ENCODE data around the gene MAP2K4.
"Not testable (repeated sequence)": the region's sequence is repeated elsewhere in the genome, so short reads cannot be mapped to it uniquely, and the experiment has no call there.

Gene MAP2K4

DNA sequence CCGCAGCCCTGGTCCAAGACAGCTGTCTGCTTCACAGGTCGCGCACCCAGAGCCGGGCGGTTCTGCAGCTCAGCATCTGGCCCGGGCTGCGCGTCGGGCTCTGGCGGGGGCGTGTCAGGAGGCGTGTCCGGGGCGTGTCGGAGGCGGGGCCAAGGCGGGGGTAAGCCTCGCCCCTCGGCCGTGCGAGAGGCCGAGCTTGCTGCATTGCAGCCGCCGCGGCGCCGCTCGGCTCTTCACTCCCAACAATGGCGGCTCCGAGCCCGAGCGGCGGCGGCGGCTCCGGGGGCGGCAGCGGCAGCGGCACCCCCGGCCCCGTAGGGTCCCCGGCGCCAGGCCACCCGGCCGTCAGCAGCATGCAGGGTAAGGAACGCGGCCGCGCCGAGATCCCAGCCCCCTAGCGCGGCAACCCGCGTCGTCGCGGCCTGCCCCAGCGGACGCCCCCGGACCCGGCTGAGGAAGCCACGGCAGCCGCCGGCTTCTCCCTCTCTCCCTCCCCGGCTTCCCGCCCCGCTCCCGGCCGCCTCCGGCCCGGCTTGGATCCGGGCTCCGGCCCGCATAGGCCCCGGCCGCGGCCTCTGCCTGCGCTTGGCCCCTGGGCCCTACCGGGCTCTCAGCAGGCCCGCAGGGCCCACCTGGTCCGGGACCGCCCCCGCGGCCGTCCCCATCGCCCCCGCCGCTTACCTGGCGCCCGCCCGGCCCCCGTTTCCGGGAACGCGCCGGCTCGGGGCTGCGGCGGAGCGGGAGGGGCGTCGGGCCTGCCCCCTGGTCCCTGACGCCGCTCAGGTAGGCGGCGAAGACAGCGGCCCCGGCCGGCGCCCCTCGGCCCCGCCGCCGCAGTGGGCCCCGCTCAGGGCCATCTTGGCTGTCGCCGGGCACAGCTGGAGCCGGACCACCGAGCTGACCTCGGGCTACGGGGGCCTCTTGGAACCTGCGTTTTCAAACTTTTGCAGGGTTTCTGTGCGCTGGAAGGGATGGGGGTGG lies at the start of gene MAP2K4:
MAP2K4 (plus strand) TSS at position 236 of the 981 bp plus-strand sequence; CDS start at position 246, 10 bp downstream.
- peak; percentile 97 for DNase-seq

DNA sequence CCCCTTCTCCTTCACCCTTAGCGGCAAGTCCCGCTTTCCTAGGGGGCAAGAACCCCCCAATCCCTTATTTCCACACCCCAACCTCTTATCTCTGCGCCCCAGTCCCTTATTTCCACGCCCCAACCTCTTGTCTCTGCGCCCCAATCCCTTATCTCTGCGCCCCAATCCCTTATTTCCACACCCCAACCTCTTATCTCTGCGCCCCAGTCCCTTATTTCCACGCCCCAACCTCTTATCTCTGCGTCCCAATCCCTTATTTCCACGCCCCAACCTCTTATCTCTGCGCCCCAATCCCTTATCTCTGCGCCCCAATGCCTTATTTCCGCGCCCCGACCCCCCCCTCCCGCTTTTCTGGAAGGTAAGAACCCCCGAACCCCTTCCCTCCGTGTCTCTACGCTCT lies 47.9 kb upstream of the MAP2K4 start:
- DNase-seq, result not testable (repeated sequence)

DNA sequence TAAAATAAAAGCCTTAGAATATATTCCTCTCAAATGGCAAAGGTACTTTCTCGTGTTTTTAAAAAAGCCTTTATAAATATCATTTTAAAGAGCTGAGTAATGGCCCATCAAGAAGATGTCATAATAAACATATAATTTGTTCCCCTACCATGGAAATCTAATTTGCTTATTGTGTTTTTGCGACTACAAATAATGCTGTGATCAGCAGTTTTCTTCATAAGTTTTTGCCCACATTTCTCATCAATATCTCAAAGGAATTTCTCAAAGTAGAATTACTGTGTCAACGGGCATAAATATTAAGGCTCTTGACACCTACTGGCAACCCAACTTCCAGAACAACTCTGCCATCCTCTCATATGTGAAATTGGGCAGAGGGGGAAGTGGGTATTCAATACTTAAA lies 40.9 kb upstream of the MAP2K4 start:
- DNase-seq, result no peak

DNA sequence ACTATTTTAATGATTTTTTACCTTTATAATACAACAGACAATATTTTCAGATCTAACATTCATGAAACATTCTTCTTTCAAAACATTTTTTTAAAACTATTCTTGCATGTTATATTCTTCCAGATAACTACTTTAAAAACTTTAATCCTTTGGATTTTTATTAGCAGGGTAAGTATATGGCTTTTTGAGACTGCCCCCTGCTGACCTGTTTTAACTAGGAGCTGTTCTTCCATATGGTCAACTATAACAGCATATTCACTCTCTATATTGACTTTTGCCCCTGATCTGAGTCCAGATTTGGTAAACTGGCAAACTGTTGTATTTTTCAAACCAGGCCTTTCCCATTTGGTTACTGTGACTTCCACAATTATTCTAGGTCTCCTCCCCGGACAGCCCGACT lies 39.9 kb upstream of the MAP2K4 start:
- no peak for DNase-seq

DNA sequence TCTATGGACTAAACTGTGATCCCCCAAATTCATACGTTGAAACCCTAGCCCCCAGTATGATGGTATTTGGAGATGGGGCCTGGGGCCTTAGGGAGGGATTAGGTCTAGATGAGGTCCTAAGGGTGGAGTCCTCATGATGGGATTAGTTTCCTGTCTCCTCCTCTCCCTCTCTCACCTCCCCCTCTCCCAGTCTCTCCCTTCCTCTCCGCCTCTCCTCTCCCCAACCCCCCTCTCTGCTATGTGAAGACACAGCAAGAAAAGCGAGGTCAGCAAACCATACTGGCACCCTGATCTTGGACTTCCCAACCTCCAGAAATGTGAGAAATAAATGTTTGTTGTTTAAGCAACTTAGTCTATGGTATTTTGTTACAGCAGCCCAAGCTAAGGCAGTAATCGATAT lies 38.8 kb upstream of the MAP2K4 start:
- DNase-seq, result no peak

DNA sequence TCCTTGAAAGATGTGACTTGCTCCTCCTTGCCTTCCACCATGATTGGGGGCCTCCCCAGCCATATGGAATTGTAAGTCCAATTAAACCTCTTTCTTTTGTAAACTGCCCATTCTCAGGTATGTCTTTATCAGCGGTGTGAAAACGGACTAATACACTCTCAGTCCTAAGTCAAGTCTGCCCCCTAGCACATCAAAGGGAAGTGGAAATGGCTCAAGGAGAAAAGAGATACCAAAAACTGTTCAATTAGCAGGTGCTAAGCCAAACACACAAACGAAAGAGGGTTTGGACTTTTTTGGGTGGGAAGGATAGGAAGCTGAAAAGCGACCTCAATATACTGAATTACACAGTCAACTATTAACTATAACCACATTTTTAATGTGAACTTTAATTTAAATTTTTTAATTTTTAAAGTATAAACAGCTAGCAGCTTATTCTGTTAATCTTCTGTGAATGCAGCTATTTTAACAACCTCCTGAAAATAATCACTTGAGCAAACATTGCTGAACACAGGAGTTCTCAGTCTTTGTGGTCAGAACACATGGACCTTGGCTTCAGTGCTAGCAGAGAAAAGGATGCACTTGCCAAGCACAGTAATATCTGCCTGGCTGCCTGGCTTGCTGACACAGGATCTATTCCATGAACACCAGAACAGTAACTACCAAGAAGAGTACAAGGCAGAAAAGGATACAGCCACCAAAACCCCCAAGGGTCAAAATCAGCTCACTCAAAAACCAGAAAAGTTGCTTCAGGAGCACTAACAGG lies 34.3 kb upstream of the MAP2K4 start:
- no peak for DNase-seq

DNA sequence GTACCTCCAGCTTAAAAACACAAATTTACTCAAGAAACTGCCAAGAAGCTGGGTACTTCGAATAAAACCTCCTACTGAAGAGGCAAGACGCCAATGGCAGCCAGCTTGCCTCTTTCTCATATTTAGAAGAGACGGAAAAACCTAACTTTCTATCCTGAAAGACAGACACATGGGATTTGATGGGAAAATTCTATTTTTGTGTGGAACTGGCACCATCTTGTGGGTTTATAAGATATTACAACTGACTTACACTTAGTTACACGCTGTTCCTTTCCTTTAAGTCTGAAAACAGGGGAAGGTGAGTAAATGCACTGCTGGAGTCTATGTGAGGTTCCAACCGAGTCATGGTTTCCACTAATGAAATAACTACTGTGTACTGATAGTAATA lies 33.7 kb upstream of the MAP2K4 start:
- DNase-seq, result no peak

DNA sequence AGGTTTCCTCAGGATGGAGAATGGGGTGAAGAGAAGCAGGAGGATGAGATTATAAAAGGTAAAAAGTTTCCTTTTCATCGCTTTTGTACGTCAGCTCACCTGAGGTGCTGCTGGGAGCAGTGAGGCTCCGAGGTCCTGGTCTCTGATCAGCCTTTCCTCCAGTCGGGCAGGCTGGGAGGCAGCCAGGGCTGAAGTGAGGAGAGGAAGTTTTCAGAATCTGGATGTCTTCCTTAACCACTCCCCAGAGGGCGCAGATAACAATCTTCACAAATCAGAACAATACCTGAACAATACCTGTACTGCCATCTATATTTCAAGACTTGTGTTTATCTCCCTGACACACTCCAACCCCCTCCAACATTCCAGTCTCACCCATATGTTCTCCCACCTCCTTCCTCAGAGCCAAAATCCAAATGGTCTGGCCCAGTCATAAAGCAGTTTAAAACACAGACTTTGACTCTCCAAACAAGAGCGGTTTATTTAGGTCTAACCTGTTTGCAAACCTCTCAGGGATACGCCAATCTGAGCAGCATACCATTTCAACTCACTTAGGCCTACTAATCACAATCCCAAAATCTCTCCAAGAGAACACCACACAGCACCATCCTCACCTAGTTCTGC lies 30.2 kb upstream of the MAP2K4 start:
- DNase-seq, result no peak

DNA sequence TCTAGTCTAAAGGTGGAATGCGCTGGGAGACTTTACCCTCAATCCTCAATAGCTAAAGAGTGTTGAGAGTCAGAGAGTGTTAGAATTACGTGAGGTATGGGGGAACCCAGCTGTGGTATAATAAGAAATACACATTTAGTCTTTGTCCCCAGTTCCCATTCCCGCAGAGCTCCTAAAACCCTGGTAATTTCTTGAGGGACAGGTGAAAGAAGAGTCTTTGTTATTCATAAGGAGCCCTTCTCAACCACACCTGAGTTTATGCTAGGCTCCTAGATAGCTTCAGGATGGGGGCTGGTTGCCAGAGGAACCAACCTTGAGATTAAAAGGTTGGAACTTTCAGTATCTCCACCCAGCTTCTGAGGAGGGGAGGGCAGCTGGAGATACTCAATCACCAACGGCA lies 29.2 kb upstream of the MAP2K4 start:
- DNase-seq, result no peak

DNA sequence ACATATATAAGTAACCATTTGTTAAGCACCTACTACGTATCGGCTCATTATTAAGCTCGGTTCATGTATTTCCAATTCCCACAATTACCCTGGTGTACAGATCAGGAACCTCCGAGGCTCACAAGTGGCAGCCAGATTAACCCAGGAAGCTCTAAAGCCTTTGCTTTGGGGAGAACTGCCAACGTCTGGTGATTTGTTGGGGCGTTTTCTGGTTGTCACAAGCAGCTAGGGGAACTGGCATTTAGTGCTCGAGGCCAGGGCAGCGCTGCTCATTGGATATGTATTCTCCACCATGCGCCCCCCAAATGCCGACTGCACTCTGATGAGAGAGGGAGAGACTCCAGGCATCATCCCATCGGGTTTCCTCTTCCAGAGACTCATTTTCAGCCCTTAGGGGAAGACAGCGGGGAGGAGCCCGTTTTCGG lies 23.9 kb upstream of the MAP2K4 start:
- no peak for DNase-seq

DNA sequence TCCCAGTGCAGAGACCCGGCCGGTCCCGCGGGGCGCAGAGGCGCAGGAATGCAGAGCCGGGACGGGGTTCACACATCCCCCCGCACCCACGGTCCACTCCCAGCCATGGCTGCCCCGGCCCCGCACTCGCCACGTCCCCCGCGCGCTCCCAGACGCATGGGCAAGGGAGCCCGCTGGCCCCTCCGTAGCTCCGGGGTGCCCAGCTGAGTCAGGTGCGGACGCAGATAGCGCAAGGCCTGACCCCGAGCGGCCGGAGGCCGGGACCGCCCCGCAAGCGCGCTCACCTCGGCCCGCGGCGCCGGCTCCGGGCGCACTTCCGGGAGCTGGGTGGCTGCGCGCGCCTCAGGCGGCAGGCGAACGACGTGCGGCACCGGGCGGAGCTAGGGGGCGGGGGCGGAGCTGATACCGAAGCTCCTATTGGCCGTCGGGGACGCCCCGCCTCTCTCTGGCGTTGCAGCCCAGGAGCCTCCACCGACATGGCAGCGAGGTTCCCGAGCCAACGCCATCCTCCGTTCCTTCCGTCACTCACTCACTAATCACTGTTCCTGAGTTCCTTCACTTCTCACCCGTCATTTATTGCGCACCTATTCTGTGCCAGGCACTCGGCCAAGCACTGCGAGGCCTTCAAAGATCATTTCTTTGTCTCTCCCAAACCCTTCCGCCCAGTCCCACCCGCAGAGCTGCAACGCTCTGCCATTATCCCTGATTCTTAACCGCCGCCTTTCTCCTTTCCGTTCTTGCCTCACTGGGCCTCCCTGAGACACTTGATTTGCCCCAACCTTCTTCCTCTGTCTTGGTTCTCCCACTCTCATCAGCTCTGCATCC lies 23.3 kb upstream of the MAP2K4 start, which contains the start of gene ZNF18:
ZNF18 (minus strand) TSS at position 329 of the 825 bp plus-strand sequence. CDS start 4,646 bp downstream, outside the sequence.
- DNase-seq, result peak; percentile 97

DNA sequence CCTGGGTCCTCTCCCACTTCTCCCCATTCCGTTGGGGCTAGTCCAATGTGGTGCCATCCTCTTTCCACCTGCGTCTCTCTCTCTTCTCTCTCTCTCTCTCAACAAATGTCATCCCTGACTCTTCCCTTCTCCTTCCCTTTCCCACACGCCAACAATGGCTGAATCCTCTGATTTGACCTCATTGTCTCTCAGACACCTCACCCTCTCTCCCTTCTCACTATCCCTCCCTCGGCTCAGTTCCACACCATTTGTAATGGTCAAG lies 22.8 kb upstream of the MAP2K4 start:
- DNase-seq, result no peak

DNA sequence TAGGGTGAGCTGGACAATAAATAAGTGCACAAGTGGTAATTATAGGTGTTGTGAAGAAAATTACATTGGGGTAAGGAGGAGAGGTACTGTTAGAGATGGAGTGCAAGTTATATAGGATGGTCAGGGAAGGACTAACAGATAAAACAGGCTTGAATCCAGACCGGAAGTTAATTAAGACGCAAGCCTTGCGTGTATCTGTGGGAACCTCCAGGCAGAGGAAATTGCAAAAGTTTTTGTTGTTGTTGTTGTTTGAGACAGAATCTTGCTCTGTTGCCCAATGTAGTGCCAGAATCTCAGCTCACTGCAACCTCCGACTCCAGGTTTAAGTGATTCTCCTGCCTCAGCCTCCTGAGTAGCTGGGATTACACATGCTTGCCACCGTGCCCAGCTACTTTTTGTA lies 21.0 kb upstream of the MAP2K4 start:
- no peak for DNase-seq

DNA sequence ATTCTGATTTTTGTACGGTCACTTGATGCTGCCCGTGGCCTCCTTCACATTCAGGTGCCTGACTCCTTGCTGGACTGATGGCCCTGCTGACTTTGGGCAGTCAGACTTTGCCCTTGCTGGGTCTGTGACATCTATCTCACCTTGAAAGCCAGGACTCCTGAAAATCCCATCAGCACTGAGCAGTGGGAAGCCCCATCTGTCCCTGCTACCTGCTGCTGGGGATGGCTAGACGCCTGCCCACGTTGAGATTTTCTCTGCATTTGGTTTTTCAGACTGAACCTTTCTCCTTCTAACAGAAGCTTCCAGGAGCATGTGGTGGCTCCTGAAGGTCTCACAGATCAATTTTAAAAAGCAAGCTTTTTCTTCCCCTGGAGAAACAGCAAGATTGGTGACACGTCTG lies 13.2 kb upstream of the MAP2K4 start:
- no peak for DNase-seq

DNA sequence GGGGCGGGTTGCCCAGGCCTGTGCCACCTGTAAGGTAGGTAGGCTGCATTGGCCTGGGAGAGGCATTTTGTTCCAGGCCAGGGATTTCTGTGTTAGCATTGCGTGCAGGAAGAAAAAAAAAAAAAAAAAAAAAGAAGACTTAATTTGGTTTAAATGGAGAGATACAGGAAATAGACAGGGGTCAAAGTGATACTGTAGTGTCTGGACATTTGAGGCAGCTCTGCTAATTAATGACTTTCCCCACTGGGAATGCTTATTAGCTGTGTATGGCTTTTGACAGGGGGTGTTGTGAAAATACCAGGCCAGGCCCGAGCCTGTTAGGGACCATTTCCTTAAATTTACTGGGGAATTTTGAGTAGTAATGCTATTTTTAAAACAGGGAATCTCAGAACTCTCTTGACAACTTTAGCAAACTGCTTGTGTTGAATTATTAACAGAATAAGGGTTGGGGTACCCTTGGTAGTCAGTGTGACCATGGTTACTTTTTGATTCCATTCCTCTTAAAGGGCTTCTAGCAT lies 1.0 kb downstream of the MAP2K4 start:
- DNase-seq, result no peak

DNA sequence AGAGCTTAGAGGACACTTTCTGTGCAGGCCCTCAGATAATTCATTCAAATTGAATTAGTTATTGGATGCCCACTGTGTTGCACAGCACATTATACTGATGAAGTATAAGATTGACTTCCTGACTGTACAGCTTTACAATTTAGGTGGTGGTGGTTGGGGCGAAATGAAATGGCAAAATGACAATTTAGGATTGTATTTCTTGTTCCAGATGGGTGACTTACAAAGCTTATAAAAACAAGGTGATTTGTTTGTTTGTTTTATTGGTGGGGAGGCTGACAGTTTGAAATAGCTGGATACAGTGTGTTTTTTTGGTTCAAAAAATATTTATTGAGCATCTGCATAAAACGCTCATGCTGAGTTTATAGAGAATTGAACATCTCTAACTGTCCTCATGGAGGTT lies 1.6 kb downstream of the MAP2K4 start:
- DNase-seq, result no peak

DNA sequence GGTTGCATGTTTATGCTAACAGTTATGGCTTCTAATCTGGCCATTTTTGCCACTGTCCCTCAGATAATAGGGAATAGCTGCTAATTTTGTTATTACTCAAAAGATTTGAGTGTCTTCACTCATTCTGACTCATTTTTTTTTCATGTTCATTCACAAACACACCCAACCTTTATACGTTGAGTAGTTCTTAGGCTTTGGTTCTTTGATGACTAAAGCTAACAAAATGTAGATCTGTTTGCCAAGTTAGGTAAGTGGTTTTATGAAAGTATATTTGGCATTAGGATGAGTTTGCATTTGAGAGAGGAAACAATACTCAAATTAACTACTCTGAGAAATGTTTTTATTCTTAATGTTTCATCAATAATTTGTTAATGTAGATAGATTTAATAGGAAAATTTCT lies 3.6 kb downstream of the MAP2K4 start:
- no peak for DNase-seq

DNA sequence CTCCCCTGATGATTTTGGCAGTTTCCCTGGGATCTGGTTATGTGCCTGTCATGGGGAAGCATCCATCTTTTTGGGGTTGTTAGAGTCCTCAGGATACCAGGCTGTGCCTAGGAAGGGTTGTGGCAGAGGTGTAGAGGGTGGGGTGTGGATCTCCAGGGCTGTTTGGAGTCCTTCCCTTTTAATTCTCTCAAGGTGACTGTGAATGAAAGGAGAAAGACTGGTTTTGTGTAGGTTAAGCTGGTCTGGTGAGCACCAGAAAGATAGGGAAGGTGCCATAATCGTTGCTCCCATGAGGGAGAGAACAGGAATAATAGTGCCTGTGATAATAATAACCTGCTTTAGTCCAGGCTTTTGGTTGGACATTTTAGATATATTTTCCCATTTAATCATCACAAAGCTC lies 7.0 kb downstream of the MAP2K4 start:
- no peak for DNase-seq

DNA sequence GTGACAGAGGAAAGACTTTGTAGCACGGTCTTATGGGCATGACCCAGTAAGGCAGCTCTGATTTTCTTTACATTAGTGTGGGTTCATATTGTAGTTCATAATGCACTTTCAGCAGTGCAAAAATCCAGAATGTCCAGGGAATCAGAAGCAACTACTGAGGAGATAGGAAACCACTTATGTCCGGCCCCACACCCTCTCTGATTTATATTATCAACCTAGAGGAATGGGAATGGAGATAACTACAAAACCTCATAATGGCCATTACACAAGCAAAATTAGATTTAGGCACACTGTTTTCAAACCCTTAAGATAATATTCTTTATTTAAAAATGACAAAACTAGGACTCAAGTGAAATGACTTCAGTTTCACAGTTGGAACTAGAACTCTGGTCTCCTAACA lies 7.9 kb downstream of the MAP2K4 start:
- DNase-seq, result no peak

DNA sequence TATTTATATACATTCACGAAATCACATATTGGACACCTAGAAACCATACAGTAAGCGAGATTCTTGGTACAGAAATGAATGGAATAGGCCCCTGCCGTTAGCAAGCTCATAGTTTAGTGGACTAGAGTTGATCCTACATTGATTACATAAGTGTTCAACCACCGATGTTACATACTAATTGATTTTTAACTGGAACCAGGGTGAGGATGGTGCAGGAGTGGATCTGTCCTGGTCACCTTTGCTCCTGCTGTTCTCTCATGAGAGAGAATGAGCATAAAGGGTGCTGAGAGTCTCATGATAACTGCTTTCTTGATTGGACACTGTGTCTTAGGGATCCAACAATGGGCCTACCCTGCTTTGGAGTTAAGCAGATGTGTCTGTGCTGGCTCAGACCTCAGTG lies 13.9 kb downstream of the MAP2K4 start:
- DNase-seq, result no peak

DNA sequence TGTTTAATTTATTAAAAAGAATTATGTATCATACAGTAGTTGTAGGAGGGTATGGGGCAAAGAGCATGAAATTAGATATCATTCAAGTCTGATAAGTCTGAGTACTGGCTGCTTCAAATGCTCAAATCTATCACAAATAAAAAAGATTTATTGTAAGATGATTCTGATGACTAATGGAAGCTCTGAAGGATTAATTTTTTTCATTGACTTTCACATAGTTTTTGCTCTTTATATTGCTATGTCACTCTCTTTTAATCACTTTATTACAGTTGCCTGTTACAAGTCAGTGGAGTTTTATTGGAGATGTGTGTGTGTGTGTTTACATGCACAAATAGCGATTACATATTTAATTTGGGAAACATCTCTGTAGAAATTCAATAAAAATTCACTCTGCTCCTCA lies 15.0 kb downstream of the MAP2K4 start:
- no peak for DNase-seq

DNA sequence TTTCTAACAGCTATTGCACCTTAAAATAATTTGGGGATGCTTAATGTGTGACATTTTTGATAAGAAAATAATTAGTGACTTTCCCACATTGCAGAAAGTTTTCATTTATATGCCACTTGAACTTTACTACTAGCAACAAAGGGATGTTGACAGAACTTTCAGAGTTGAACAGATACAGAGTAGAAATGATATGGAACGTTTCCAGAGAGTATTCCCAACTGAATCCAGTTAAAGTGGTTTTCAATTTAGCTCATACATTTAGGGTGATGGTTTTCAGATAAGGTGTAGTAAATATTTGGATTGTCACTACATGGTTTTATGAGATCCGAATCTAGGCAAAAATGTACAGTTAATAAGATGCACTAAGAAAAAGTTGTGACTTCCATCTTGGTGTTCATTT lies 17.3 kb downstream of the MAP2K4 start:
- DNase-seq, result no peak

DNA sequence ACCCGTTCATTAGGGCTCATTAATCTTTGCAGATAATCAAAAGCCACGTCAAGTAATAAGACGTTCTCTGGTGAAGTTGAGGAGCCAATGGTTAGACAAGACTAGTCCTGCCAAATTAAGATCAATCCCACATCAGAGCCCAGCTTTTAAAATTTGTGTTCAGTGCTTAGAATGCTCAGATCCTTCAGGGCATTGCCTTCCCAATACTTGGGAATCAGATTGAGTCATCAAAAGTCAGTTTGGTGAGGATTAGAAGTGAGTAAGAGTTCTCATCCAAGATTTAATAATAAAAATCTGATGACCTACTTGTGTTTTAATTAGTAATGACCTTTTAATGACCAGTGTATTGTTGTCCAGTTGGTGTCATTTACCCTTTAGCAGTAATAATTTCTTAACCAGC lies 19.8 kb downstream of the MAP2K4 start:
- no peak for DNase-seq
